HS-5 (cell line): ENCODE measurements around the gene DCP1A.
"Not testable (repeated sequence)": the region's sequence is repeated elsewhere in the genome, so short reads cannot be mapped to it uniquely, and the experiment has no call there.

Experiments used
- DNase-seq: peaks from one replicate; pipeline ENCODE4 v3.0.0-alpha.2; 2012; ENCODE audit warnings: low read depth

Gene DCP1A

DNA sequence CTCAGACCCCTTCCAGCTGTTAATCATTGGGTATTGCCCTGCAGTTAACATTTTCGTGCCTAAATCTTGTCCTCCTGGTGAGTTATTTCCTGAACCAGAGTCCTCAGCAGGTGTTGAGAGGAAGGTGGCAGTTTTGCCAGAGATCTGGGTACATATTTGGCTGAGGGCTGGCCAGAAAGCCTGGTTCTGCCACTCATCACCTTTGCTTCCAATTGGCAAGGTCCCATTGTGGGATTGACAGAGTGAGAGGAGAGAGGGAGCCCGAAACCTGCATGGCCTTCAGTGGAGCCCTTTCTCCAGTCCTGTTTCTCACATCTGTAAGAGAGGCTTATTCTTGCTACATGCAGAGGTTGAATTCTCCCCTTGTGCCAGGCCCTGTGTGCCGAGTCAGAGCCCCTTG is 82.6 kb downstream of the DCP1A start:
- no peak for DNase-seq

DNA sequence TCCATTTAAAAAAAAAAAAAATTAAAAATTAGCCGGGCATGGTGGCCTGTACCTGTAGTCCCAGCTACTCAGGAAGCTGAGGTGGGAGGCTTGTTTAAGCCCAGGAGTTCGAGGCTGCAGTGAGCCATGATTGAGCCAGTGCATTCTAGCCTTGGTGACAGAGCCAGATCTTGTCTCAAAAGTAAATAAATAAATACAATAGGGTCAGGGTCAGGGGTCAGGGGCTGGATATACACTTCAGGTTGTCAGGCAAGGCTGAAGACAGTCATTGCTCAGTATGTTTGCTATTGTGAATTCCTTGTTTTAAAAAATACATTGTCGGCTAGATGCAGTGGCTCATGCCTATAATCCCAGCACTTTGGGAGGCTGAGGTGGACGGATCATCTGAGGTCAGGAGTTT is 83.4 kb downstream of the DCP1A start:
- DNase-seq: no peak

DNA sequence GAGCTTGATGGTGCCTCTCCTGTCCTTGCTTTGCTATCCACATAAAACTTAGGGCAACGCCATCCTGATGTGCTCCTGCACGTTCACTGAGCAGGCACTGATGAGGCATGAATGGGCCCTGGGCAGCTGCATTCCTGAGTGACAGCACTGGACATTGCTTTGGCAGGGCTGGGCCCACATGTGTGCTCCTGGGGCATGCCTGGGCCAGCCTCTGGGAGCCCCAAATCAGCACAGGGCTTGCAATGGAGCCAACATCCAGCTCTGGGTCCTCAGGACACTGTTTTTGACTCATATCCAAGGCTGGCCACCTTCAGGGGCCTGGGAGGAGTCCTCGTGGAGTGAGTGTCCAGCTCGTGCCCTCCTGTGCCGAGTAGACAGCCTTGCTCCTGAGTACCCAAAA is 85.6 kb downstream of the DCP1A start:
- DNase-seq: no peak

DNA sequence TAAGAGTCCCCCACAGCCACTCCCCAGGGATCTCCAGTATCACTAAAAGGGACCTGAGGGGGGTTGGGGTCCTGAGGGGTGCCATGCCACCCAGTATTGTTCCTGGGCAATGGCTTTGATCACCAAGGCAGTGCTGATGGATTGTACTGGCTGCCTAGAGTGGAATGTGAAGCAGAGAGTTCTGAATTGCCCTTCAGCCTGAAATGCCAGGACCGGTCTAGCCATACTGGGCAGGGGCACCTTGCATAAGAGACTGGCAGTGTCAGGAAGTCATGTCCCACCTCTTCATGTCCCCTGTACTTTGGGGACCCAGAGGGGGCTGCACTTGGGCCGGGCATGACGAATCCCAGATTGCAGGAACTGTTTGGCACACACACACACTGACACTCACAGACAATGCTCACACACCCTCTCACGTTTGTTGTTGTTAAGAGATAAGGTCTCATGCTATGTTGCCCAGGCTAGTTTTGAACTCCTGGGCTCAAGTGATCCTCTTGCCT is 87.0 kb downstream of the DCP1A start:
- no peak for DNase-seq

DNA sequence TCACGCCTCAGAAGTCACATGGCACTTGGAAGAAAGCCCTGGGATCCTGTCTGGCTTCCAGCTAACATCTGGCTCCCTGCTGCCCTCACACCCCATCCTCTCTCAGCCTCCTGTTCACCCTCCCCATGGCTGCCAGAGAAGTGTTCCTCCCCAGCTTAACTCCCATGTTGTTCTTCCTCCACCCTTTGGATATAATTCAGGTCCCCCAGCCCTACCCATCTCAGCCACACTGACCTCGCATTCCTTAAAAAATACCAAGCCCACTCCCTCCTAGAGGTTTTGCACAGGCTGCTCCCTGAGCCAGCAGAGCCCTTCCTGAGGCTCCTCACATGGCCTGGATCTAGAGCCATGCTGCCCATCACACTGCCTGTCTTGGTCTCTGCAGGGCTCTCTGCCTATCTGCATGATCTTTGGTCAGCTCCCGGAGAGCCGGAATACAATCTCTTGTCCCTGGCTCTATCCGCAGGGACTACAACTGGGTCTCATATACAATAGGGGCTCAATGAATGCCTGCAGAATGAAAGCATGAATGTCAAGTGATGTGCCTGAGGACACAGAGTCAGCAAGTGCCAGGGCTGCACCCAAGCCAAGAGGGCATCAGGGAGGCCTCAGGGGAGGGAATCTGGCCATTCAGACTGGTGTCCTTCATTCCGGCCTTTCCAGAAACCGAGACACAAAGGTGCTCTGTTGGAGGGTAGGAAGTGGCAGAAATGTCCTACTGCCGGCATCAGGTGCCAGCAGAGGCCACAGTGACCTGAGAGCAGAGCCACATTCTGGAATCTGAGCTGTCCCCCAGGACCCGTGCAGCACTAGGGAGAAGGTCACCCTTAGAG is 87.7 kb downstream of the DCP1A start:
- DNase-seq: no peak

DNA sequence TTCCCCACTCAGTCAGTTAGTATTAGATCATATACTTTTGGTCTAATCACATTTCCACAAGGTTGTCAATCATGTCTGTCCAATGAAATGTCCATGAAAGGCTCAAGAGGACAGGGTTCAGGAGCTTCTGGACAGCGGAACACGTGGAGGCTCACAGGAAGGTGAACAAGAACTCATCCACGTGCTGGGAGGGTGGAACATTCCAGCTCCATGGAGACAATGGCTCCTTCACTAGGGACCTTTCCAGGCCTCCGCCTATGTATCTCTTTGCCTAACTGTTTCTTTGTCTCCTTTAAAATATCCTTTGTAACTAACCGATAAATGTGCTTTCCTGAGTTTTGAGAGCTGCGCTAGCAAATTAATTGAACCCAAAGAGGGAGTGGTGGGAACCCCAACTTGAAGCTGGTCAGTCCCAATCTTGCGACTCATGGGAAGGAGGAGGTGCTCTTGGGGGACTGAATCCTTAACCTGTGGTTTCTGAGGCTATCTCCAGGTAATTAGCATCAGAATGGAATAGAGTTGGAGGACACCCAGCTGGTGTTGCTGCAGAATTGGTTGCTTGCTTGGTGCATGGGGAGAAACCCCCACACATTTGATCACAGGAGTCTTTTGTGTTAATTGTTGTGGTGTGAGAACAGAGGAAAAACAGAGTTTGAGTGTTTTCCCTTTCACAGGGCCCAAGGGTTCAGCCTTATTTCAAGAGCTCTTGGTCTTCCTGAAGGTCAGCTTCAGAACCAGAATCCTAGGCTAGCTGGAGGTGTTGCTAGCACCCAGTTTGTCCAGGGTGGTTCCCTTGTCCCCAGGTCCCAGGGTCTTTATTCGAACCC is 88.5 kb downstream of the DCP1A start:
- no peak for DNase-seq

DNA sequence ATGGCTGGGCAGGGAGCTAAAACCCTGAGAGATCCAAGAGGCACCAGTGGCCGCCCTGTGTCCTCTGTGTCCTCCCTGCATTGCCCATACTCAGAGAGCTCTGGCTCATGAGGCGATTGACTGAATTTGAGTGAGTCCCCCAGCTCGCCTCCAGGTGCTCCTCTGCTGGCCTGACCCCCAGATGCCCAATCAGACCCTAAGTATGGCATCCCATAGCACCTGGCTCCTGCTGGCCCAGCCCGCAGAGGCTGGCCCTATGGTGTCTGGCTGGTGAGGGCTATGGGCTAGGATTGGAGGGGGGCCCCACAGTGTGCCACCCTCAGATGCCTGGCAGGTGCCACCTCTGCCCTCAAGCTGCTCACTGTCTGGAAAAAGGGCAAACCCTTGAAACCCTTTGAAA is 89.9 kb downstream of the DCP1A start:
- DNase-seq: no peak

DNA sequence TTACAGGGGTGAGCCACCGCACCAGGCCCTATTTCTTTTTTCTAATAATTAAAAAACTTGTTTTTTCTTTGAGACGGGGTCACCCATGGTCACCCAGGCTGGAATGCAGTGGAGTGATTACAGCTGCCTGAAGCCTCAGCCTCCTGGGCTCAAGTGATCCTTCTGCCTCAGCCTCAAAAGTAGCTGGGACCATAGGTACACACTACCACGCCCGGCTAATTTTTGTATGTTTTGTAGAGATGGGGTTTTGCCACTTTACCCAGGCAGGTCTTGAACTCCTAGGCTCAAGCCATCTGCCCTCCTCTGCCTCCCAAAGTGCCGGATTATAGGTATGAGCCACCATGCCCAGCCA is 90.7 kb downstream of the DCP1A start:
- no peak for DNase-seq

DNA sequence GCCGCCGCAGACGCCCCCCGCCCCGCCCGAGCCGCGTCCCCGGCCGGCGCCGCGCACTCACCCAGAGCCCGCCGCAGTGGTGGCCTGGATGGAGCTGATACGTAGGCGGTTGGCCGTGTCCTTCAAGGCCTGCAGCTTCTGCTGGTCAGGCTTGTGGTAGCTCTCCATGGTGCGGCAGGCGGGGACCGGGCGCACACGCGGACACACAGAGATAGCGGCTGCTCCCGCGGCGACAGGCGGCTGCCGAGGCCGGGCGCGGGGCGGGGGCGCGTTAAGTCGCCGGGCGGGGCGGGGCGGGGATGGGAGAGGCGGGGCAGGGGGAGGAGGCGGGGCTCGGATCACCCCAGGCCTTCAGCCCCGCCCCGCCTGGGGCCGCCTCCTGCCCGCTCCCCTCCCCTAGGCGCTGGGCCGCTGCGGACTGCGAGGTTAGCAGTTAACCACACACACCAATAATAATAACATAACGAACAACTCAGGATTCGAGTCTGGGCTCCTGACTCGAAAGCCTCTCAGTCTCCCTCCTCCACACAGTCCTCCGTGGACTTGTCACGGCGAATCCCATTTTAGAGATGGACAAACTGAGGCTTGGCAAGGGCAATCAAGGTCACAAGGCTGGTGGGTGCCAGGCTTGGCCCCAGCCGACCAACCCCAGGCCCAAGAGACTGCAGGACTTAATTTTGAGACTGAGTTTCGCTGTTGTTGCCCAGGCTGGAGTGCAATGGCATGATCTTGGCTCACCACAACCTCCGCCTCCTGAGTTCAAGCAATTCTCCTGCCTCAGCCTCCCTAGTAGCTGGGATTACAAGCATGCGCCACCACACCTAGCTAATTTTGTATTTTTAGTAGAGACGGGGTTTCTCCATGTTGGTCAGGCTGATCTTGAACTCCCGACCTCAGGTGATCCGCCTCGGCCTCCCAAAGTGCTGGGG is 91.3 kb downstream of the DCP1A start, which contains the start of gene TKT:
Gene TKT, minus strand, starts transcription at position 248 of the 929 bp plus-strand sequence. Its CDS starts 80 bp downstream, at position 168.
- DNase-seq: no peak

DNA sequence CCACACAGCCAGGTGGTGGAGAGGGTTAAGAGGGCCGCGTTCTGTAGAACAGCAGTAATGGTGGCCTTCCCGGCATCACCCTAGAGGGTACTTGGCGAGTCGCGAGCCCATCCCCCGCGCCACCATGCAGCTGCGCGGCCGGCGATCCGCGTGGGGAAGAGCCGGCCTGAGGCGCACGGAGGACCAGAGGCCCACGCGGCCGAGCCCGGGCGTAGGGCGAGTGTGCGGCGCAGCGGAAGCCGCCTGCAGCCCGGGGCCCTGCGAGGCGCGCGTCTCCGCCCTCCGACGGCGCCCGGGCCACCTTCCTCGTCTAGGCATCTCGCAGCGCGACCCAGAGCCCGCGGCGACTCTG is 91.9 kb downstream of the DCP1A start:
- DNase-seq: no peak

DNA sequence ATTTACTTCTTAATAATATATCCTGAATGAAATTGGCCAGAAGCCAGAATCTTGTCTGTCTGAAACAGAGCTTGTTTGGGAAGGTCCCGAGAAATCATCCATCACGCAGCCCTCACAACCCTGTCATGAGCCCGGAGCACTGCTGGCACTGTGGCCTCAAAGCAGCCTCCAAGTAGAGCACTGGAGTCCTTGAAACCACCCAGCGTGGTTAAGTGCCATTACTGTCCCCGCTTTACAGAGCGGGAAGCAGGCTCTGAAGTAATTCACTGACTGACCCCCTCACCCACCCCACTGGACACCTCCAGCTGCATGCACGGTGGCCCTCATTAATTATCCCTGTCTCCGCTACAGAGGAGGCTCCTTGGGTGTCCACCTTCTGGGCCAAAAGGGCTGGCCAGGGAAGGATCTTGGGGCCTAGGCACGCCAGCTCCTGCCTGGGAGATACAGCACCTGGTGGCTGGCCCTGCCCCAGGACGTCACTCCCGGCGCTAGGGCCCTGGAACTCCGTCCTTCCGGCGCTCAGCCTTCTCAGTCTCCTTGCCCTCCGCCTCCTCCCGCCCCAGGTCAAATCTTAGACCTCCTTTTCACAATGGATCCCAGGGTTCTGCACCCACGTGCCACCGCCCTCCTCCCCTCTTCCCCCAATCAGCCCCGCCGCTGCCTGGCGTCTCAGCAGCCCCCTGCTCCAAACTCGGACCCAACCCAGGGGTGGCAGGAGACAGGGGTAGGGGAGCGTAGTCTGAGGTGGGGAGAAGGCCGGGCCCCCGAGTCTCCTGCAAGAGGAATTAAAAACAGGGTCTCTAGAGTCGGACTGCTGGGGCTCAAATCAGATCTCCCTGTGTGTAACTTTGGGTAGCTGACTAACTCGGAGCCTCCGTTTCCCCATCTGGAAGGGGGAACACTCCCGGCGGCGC is 92.6 kb downstream of the DCP1A start:
- DNase-seq: no peak

DNA sequence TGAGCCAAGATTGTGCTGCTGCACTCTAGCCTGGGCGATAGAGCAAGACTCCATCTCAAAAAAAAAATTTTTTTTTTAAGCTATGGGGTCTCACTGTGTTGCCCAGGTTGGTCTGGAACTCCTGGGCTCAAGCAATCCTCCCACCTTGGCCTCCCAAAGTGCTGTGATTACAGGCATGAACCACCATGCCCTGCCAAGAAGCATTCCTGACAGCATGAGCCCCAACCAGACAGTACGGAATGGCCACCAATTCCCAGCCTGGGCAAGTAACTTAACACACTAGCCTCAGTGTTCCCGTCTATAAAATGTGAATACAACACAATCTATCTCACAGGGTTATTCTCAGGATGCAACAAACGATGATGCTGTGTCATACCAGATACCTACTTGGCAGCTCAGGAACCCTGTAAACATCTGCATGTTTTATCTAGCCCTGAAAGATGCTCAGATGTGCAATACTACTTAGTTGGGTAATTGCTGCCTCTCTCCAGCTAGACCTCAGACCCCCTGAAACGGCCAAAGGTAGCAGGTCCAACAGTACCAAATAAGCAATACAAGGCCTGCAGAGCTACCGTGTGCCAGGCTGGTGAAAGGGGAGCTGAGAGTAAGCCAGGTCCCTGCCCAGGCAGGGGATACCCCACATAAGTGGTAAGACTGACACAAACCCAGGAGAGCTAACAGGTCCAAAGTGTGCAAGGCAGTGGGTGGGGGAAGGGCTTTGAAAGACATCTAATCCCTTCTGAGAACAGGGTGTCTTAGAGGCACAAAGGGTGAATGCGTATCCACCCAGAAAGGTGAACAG is 93.4 kb downstream of the DCP1A start:
- DNase-seq: no peak

DNA sequence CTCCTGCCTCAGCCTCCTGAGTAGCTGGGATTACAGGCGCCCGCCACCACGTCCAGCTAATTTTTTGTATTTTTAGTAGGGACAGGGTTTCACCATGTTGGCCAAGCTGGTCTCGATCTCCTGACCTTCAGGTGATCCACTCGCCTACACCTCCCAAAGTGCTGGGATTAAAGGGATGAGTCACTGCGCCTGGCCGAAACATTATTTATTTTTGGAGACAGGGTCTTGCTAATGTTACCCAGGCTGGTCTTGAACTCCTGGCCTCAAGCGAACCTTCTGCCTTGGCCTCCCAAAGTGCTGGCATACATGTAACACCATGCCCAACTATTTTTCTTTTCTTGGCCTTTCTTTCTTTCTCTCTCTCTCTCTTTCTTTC is 94.4 kb downstream of the DCP1A start:
- not testable (repeated sequence) for DNase-seq

DNA sequence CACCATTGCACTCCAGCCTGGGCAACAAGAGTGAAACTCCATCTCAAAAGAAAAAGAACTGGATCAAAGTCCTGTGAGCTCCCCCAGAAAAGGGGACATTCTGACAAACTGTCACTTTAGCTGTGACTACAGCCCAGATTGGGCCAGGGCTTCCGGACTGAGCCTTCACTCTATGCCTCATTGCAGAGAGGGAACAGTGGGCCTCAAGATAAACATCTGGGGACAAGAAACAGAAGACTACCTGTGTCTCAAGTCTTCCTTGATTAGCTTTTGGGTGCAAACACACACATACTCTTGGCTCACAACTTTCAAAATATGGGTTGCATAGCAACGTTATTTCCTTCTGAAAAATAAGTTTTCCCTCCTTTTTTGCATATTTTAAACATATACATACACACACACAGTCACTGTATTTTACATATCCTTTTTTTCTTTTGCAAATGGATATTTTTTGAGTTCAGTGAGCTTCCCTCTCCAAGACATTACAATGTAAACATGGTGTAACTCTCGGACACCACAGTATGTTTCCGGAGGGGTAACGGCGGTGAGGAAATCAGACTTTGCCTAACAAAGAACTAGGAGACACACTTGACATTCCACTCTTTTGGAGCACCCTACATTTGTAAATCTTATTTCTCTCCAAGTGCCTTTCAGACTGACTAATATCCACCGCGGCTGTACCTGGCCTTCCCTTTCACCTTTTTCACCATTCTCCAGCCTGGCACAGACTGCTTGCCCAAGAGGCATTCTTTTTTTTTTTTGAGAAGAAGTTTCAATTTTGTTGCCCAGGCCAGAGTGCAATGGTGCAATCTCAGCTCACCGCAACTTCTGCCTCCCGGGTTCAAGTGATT is 95.0 kb downstream of the DCP1A start:
- DNase-seq: no peak

DNA sequence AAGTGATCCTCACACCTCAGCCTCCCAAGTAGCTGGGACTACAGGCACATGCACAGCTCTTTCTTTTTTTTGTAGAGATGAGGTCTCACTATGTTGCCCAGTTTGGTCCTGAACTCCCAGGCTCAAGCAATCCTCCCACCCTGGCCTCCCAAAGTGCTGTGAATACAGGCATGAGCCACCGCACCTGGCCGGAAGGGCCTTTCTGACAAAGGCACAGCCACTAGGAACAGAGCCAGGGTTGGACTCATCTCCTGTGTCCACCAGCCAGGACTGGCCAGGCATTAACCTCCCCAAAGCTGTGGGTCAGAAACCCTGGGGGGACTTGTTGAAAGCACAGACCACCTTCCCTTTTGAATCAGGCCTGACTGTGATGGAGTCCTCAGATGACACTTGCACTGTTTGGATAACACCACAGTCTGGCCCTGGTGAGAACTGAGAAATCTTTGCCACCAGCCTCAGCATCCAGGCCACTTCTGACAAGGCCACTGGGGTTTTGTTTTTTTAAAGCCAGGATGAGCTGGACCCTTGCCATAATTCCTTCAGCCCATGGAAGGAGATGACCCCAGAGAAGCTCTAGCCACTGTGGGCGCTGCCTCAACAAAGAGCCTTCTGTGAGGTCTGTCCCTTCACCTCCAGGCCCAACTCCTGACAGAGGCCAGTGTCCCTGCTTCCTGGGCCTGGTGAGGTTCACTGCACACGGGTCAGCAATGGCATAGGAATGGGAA is 96.3 kb downstream of the DCP1A start:
- no peak for DNase-seq

DNA sequence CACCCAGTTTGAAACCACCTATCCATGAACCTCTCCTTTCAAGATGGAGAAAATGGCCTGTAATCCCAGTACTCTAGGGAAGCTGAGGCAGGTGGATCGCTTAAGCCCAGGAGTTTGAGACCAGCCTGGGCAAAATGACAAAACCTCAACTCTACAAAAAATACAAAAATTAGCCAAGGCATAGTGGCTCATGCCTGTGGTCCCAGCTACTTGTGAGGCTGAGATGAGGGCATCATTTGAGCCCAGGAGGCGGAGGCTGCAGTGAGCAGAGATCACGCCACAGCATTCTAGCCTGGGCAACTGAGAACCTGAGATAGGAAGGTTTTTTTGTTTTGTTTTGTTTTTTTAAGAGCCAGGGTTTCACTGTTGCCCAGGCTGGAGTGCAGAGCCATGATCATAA is 96.9 kb downstream of the DCP1A start:
- no peak for DNase-seq

DNA sequence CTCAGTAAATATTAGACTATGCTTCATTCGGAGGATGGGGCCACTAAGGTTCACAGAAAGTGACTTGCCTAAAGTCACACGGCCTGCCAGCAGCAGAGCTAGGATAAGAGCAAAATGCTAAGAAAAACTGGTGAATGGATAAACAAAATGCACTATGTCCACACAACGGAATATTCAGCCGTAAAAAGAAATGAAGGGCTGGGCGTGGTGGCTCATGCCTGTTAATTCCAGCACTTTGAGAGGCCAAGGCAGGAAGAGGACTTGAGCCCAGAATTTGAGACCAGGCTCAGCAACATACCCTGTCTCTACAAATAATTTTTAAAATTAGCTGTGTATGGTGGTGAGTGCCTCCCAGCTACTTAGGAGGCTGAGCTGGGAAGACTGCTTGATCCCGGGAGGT is 99.2 kb downstream of the DCP1A start:
- no peak for DNase-seq

DNA sequence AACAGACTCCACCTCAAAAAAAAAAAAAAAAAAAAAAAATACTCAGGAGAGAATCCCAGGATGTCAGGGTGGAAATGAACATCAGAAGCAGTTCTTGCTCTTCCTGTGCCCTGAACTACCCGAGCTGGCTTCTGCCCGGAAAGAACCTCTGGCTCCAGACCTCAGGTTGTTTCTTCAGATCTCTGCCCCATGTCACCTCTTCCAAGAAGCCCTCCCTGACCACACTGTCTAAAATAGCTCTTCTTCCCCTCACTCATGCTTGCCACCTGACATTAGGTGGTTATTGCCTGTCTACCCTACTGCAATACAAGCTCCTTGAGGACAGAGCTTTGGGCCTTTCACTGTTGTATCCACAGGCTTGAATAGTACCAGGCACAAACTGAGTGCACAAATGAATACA is 99.7 kb downstream of the DCP1A start:
- DNase-seq: no peak

DNA sequence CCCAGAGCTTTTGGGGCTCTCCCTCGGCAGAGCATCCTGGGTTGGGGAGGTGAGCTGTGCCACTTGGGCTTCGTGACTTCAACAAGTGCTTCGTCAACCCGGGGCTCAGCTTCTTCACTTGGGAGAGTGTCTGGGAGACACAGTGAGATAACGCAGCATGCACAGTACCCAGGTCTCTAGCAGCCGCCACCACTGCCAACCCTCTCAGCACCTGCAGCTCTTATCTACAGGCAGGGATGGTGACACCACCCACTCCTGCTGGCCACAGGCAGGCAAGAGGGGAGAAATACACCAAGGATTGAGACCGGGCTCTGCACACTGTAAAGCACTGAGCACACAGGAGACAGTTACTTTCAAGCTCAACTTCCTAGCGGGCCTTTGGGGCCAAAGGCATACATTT is 103.1 kb downstream of the DCP1A start:
- DNase-seq: no peak
